GM13976 (cell line): ENCODE data around the gene MEGF11.

ENCODE experiments used
- DNase-seq: peaks from one replicate; pipeline ENCODE4 v3.0.0; 2012; ENCODE audit warnings: low spot score
- in situ Hi-C: fragments of 300-500 bp; cut with MboI; formaldehyde crosslinking; loops from one replicate; pipeline ENCODE4 v1.12.0; 2022; ENCODE audit warnings: low sequenced_read_pairs, mixed read lengths, inconsistent platforms; ENCODE audit not compliant: unreplicated experiment
- TF ChIP-seq, protein P1 (sequence below): IDR thresholded peaks from 2 replicates; pipeline ENCODE4 v1.5.1; 2012; ENCODE audit warnings: borderline replicate concordance, mild to moderate bottlenecking; ENCODE audit not compliant: insufficient read depth; ENCODE audit errors: extremely low read depth, missing control alignments, control extremely low read depth

Gene MEGF11

DNA sequence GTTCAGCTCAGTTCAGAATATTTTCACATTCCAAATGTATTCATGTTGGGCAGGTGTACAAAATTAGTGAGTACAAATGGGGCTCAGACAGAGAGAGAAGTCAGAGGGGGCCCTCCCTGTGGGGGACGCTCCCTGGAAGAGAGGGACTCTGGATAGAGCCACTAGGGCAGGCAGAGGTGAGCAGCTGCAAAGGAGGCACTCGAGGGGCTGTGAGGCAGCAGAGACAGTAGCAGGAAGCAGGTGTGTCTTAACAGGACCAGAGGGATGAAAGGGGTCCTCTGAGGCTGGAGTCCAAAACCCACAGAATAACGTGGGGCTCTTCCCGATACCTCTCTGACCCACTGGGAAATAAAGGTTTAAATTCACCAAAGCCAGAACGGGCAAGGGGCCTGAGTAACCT is 127.1 kb downstream of the MEGF11 start:
- in situ Hi-C loops, result no loop called here
- TF ChIP-seq, protein P1, sequence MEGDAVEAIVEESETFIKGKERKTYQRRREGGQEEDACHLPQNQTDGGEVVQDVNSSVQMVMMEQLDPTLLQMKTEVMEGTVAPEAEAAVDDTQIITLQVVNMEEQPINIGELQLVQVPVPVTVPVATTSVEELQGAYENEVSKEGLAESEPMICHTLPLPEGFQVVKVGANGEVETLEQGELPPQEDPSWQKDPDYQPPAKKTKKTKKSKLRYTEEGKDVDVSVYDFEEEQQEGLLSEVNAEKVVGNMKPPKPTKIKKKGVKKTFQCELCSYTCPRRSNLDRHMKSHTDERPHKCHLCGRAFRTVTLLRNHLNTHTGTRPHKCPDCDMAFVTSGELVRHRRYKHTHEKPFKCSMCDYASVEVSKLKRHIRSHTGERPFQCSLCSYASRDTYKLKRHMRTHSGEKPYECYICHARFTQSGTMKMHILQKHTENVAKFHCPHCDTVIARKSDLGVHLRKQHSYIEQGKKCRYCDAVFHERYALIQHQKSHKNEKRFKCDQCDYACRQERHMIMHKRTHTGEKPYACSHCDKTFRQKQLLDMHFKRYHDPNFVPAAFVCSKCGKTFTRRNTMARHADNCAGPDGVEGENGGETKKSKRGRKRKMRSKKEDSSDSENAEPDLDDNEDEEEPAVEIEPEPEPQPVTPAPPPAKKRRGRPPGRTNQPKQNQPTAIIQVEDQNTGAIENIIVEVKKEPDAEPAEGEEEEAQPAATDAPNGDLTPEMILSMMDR, result no peak
- DNase-seq, result no peak

DNA sequence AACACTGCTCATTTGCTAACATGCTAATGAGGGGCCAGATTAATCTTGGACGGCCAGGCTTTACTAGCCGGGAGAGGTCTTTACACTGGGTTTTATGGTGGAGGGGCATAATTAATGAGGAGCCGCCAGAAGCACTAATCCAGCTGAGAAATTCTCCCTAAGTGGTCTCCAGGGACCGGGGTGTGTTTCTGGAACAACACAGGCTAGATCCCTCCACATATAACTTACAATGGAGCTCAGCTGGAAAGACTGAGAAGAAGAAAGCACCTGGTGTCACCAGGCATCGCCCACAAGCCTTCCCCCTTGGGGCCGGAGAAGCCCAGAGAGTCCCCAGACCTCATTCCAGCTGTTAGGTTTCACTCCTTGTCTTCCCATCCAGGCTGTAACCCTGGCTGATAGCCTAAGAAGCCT is 127.5 kb downstream of the MEGF11 start:
- no peak for DNase-seq
- TF ChIP-seq, protein P1, result no peak
- in situ Hi-C loops, result no loop called here

DNA sequence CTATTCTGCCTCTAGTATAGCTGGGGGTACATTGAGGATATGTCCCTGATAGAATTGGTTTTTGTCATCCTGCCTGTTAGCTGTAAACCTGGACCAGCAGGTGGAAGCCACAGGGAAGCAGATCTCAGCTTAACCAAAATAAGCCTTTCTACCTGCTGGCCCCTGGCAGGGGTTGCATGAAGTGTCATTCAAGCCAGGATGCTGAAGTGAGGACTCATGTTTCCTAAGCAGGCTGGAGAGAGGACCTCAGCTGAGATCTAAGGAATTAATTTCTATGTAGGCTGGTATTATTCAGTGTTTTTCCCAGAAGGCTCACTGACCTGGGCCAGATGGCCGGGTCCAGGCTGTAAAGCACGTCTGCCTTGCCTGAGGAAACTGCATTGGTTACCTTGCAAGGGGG is 128.9 kb downstream of the MEGF11 start:
- in situ Hi-C loops, result no loop called here
- TF ChIP-seq, protein P1, result no peak
- DNase-seq, result no peak

DNA sequence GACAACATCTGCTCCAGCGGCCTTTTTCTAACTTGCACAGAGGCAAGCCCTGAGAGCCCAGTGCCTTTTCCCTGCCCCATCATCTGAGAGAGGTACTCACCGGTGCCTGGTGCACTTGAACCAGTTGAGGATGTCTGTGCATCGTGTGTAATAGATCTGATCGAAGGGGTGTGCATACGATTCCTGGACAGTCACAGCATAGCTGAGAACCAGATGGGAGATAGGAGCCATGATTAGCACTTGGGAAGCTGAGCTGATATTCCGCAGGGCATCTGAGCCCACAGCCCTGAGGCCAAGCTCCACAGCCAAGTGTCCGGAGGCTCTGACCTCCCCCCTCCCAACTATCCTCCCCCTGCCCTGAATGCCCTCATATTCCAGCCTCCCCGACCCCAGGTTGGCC is 129.8 kb downstream of the MEGF11 start:
- TF ChIP-seq, protein P1, result no peak
- DNase-seq, result no peak
- in situ Hi-C loops, result no loop called here

DNA sequence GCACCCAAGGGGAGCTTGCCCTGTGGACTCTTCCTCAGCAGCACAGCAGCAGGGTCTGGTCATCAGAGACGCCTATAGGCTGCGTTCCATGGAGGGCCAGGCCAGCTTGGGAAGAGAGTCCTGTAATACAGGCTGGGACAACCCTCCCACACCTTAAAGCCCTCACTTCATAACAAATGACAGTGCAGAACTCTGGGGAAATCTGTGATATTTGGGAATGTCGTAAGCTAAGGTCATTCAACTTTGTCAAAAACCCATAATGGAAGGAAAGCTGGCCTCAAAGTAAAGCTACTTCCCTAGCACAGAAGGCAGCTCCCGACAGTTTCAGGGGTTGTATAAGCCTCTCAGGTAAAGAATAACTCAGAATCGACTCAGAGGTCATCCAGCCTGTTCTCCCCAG is 133.1 kb downstream of the MEGF11 start:
- in situ Hi-C loops, result no loop called here
- TF ChIP-seq, protein P1, result no peak
- no peak for DNase-seq

DNA sequence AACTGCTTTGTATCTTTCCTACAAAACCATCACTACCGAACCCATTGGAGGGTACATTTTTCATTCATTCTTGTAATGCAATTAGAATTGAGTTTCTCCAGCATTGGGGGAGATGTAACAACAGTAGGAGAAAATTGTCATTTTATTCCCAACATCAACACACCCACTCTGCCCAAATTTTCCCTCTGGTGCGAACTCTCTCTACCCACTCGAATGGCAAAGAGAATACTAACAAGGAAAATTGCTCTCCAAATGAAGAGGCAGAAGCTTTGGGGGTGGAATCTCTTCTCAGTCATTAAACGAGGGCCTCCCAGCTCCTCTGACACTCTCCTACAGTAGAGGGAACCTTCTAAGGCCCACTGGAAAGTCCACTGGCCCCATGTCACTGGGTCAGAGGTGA is 135.7 kb downstream of the MEGF11 start:
- TF ChIP-seq, protein P1, result no peak
- in situ Hi-C loops, result no loop called here
- no peak for DNase-seq

DNA sequence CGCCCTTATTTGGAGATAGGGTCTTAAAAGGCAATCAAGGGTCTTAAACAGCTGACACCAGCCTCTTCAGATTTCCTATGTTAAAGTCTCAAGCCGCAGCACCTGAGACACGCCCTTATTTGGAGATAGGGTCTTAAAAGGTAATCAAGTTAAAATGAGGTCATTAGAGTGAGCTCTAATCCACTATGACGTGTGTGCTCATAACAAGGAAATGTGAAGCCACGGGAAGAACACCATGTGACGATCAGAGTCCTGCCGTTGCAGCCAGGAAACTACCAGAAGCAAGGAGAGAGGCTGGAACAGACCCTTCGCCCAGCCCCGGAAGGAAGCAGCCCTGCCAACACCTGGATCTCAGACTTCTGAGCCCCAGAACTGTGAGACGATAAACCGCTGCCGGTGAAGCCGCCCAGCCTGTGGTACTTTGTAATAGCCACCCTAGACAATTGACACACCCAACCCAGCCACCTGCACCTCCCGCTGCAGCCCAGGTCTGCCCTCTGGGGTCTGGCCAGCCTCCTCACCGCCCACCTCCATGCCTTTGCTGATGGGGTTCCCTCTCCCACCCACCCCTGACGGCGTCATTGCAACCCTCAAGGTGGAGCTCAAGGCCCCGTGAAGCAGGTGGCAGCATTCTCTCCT is 137.9 kb downstream of the MEGF11 start:
- TF ChIP-seq, protein P1, result no peak
- in situ Hi-C loops, result no loop called here
- DNase-seq, result no peak
